ENCODE data around the gene APOC4.
"Not testable (repeated sequence)": the region's sequence is repeated elsewhere in the genome, so short reads cannot be mapped to it uniquely, and the experiment has no call there.

Gene APOC4, protein sequence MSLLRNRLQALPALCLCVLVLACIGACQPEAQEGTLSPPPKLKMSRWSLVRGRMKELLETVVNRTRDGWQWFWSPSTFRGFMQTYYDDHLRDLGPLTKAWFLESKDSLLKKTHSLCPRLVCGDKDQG

DNA sequence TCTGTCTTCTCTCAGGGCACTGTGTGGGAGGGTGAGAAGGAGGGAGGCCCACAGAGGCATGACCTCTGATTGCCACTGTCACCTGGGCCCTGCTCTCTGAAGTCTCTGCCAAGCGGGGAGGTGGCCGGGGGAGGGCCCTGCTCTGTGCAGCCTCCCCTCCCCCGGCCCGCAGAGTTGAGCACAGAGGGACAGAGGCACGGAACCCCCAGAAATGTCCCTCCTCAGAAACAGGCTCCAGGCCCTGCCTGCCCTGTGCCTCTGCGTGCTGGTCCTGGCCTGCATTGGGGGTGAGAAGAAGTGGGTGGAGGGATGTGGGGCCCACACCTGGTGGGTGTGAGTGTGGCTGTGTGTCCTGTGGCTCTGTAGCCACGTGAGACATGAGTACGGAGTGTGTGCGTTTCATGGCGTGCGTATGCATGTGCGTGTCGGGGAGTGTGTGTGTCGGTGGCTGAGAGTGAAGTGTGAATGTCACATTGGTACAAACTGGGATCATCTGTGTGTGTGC lies at the start of gene APOC4:
Gene APOC4 (plus strand): TSS at position 171 of the 505 bp plus-strand sequence. CDS start 41 bp downstream, at position 212.
- no peak for ATAC-seq

DNA sequence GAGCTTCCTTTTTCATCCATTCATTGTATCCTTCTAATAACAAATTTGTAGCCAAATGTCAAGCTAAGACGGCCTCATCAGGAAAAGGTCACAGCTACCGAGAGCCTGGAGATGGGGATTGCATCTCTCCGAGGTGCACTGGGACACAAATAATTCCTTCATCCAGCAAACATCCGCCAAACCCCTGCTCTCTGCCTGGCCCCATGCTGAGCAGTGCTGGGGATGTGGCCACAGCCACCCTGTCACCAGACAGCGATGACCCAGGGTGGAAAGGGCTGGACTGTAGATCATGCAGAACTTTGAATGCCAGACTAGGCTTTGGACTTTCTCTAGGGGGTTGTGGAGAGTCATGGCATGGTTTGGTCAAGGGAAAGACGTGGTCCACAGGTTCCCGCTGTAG lies 49.1 kb upstream of the APOC4 start:
- no peak for ATAC-seq

DNA sequence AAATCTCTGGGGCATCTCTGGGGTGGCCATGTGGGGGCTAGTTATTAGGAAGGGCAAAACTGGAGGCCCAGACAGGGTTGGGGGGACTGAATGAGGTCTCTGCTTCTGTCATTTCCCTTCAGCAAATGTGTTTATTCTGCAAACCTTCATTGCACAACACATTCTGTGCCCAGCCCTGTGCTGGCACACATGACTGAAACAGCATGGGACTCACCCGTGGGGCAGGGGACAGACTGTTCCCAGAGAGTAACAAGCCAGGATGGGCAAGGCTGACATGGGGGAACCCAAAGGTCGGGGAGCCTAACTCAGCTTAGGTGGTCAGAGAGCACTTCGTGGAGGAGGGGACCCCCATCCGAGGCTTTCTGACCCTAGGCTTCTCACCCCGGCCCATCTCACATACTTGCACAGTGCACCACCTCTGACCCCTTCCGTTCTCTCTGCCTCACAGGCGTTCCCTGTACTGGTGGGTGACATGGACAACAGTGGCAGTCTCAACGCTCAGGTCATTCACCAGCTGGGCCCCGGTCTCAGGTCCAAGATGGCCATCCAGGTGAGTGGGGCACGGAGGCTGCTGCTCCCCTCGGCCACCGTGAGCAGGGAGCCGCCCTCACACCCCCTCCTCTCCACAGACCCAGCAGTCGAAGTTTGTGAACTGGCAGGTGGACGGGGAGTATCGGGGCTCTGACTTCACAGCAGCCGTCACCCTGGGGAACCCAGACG lies 48.5 kb upstream of the APOC4 start:
- ATAC-seq = no peak

DNA sequence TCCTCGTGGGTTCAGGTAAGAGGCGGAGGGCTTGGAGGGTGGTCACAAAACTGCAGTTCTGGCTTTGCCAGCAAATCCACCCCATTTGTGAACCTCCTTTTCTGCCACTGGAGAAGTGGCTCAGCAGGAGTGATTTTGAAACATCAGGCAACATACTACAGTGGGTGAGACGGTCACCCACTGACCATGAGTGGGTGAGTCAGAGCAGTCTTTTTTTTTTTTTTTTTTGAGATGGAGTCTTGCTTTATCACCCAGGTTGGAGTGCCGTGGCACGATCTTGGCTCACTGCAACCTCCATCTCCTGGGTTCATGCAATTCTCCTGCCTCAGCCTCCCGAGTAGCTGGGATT lies 48.0 kb upstream of the APOC4 start:
- ATAC-seq = no peak

DNA sequence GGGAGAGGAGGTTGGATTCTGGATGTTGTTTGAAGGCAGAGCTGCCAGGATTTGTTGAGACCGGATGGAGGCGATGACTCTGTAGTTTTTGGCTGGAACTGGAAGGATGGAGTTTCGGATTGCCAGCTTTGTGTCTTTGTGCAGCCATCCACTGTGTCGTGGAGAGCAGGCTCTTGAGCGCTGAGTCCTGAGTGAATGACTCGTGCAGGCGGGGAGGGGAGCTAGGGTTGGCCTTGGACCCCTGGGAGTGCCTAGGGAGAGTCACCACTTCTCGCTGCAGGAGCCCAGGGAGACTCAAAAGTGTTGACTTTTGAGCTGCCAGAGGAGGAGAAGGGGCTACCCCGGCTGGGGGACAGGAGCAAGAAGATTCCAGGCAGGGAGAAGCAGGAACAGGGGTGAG lies 47.1 kb upstream of the APOC4 start:
- ATAC-seq = no peak

DNA sequence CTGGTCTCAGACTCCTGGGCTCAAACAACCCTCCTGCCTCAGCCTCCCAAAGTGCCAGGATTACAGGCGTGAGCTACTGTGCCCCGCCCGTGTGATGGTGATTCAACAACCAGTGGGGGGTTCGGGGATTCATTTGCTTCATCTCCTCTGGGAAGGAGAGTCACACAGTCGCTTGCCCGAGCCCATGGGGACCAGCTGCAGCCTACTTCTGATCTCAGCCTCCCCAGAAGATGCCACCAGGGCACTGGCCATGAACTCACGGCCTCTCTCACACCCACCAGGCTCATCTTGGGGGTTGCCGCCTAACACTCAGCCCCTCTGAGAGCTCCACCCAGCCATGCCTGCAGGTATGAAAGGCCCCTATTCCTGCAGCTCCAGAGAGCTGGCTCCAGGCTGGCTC lies 44.2 kb upstream of the APOC4 start:
- ATAC-seq = no peak

DNA sequence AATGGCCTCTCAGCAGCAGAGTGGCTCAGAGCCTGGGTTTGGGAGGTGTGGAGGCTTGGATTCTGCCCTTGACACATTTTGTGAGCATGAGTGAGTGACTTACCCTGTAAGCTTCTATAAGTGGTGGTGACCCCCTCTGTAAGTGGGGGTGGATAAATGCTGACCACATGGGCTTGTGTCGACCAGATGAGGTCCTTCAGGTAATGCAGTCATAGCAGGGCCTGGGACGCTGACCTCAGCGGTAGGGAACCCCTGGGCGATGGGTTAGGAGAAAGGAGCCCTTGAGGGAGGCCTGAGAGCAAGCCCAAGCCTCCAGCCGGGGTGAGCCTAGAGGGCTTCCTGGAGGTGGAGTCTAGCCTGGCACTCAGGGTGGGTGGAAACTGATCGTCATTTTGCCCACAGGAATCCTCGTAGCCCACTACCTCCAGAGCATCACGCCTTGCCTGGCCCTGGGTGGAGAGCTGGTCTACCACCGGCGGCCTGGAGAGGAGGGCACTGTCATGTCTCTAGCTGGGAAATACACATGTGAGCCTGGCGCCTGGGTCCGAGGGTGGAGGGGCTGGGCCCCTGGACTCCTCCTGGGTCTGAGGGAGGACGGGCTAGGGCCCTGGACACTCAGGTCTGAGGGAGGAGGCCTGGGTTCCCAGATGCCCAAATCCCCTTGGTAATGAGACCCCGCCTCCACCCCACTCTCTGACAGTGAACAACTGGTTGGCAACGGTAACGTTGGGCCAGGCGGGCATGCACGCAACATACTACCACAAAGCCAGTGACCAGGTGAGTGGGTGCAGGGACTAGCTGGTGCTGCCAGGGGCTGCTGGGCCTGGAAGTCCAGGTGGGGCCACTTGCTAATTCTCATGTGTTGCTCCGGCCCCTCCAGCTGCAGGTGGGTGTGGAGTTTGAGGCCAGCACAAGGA lies 41.5 kb upstream of the APOC4 start:
- ATAC-seq = no peak

DNA sequence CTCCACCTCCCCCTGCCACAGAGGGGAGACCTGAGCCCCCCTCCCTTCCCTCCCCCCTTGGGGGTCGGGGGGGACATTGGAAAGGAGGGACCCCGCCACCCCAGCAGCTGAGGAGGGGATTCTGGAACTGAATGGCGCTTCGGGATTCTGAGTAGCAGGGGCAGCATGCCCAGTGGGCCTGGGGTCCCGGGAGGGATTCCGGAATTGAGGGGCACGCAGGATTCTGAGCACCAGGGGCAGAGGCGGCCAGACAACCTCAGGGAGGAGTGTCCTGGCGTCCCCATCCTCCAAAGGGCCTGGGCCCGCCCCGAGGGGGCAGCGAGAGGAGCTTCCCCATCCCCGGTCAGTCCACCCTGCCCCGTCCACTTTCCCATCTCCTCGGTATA lies 38.8 kb upstream of the APOC4 start:
- ATAC-seq = no peak

DNA sequence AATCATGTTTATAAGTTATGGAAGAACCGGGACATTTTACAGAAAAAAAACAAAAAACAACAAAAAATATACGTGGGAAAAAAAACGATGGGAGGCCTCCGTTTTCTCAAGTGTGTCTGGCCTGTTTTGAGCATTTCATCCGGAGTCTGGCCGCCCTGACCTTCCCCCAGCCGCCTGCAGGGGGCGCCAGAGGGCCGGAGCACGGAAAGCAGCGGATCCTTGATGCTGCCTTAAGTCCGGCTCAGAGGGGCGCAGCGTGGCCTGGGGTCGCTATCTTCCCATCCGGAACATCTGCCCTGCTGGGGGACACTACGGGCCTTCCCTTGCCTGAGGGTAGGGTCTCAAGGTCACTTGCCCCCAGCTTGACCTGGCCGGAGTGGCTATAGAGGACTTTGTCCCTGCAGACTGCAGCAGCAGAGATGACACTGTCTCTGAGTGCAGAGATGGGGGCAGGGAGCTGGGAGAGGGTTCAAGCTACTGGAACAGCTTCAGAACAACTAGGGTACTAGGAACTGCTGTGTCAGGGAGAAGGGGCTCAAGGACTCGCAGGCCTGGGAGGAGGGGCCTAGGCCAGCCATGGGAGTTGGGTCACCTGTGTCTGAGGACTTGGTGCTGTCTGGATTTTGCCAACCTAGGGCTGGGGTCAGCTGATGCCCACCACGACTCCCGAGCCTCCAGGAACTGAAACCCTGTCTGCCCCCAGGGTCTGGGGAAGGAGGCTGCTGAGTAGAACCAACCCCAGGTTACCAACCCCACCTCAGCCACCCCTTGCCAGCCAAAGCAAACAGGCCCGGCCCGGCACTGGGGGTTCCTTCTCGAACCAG lies 38.2 kb upstream of the APOC4 start:
- peak in 1 of 2 donors; percentile 54 for ATAC-seq

DNA sequence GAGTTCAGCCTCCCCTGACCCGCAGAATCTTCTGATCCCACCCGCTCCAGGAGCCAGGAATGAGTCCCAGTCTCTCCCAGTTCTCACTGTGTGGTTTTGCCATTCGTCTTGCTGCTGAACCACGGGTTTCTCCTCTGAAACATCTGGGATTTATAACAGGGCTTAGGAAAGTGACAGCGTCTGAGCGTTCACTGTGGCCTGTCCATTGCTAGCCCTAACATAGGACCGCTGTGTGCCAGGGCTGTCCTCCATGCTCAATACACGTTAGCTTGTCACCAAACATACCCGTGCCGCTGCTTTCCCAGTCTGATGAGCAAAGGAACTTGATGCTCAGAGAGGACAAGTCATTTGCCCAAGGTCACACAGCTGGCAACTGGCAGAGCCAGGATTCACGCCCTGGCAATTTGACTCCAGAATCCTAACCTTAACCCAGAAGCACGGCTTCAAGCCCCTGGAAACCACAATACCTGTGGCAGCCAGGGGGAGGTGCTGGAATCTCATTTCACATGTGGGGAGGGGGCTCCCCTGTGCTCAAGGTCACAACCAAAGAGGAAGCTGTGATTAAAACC lies 37.5 kb upstream of the APOC4 start:
- no peak for ATAC-seq

DNA sequence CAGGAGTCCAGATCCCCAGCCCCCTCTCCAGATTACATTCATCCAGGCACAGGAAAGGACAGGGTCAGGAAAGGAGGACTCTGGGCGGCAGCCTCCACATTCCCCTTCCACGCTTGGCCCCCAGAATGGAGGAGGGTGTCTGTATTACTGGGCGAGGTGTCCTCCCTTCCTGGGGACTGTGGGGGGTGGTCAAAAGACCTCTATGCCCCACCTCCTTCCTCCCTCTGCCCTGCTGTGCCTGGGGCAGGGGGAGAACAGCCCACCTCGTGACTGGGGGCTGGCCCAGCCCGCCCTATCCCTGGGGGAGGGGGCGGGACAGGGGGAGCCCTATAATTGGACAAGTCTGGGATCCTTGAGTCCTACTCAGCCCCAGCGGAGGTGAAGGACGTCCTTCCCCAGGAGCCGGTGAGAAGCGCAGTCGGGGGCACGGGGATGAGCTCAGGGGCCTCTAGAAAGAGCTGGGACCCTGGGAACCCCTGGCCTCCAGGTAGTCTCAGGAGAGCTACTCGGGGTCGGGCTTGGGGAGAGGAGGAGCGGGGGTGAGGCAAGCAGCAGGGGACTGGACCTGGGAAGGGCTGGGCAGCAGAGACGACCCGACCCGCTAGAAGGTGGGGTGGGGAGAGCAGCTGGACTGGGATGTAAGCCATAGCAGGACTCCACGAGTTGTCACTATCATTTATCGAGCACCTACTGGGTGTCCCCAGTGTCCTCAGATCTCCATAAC lies 36.4 kb upstream of the APOC4 start, which contains the start of gene APOE:
Gene APOE (plus strand): TSS at position 360 of the 724 bp plus-strand sequence. CDS start 829 bp downstream, outside the sequence.
- peak; percentile 11 to 12 for ATAC-seq

DNA sequence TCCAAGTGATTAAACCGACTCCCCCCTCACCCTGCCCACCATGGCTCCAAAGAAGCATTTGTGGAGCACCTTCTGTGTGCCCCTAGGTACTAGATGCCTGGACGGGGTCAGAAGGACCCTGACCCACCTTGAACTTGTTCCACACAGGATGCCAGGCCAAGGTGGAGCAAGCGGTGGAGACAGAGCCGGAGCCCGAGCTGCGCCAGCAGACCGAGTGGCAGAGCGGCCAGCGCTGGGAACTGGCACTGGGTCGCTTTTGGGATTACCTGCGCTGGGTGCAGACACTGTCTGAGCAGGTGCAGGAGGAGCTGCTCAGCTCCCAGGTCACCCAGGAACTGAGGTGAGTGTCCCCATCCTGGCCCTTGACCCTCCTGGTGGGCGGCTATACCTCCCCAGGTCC lies 34.4 kb upstream of the APOC4 start:
- no peak for ATAC-seq

DNA sequence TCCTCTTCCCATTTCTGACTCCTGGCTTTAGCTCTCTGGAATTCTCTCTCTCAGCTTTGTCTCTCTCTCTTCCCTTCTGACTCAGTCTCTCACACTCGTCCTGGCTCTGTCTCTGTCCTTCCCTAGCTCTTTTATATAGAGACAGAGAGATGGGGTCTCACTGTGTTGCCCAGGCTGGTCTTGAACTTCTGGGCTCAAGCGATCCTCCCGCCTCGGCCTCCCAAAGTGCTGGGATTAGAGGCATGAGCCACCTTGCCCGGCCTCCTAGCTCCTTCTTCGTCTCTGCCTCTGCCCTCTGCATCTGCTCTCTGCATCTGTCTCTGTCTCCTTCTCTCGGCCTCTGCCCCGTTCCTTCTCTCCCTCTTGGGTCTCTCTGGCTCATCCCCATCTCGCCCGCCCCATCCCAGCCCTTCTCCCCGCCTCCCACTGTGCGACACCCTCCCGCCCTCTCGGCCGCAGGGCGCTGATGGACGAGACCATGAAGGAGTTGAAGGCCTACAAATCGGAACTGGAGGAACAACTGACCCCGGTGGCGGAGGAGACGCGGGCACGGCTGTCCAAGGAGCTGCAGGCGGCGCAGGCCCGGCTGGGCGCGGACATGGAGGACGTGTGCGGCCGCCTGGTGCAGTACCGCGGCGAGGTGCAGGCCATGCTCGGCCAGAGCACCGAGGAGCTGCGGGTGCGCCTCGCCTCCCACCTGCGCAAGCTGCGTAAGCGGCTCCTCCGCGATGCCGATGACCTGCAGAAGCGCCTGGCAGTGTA lies 33.8 kb upstream of the APOC4 start:
- no peak for ATAC-seq

DNA sequence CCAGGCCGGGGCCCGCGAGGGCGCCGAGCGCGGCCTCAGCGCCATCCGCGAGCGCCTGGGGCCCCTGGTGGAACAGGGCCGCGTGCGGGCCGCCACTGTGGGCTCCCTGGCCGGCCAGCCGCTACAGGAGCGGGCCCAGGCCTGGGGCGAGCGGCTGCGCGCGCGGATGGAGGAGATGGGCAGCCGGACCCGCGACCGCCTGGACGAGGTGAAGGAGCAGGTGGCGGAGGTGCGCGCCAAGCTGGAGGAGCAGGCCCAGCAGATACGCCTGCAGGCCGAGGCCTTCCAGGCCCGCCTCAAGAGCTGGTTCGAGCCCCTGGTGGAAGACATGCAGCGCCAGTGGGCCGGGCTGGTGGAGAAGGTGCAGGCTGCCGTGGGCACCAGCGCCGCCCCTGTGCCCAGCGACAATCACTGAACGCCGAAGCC lies 33.2 kb upstream of the APOC4 start:
- ATAC-seq = no peak

DNA sequence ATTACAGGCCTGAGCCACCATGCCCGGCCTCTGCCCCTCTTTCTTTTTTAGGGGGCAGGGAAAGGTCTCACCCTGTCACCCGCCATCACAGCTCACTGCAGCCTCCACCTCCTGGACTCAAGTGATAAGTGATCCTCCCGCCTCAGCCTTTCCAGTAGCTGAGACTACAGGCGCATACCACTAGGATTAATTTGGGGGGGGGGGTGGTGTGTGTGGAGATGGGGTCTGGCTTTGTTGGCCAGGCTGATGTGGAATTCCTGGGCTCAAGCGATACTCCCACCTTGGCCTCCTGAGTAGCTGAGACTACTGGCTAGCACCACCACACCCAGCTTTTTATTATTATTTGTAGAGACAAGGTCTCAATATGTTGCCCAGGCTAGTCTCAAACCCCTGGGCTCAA lies 32.3 kb upstream of the APOC4 start:
- no peak for ATAC-seq

DNA sequence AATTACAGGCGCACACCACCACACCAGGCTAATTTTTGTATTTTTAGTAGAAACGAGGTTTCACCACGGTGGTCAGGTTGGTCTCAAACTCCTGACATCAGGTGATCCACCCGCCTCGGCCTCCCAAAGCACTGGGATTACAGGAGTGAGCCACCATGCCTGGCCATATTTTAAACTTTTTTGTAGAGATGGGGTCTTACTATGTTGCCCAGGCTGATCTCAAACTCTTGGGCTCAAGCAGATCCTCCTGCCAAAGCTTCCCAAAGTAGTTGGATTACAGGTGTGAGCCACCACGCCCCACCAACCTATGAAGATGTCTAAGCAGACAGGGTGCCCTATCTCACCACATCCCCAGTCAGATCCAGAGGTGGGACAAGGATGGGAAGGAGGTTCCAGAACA lies 30.1 kb upstream of the APOC4 start:
- not testable (repeated sequence) for ATAC-seq

DNA sequence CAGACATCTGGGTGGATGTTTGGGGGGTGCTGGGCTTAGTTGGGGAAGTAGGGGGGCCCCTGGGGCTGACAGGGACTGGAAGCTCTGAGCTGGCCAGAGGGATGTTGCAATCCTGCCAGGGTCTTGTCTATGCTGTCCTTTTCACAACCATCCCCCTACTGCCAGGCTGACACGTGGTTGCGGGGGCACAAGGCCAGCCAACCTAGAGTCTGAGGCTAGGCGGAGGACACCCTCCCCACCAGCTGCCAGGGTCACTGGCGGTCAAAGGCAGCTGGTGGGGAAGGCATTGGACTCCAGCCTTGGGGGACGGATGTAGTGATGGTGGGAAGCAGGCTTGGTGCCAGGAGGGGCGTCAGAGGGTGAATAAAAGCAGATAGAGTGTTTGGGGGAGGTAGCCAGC lies 29.2 kb upstream of the APOC4 start:
- ATAC-seq = no peak

DNA sequence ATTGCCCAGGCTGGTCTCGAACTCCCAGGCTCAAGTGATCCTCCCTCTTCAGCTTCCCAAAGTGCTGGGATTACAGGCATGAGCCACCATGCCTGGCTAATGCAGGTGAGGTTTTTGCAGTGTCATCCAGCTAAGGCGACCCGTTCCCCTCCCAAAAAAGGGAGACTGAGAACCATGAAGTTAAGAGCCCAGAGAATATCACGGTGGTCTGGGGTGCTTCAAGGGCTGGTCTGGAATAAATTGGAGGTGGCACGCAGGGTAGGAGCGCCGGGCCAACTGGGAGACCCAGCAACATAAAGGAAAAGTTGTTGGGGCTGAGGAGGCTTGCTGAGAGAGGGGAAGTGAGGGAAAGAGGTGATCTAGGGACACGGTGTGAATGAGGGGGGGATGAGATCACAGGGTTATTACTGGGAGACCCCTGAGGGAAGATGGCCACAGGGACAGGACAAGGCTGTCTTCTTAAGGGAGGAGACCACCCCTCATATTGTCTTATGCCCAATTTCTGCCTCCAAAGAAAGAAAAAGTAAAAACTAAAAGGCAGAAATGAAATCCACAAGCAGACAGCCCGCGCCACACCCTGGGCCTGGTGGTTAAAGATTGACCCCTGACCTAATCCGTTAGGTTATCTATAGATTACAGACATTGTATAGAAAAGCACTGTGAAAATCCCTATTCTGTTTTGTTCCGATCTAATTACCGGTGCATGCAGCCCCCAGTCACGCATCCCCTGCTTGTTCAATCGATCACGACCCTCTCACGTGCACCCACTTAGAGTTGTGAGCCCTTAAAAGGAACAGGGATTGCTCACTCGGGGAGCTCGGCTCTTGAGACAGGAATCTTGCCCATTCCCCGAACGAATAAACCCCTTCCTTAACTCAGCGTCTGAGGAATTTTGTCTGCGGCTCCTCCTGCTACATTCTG lies 28.3 kb upstream of the APOC4 start:
- not testable (repeated sequence) for ATAC-seq

DNA sequence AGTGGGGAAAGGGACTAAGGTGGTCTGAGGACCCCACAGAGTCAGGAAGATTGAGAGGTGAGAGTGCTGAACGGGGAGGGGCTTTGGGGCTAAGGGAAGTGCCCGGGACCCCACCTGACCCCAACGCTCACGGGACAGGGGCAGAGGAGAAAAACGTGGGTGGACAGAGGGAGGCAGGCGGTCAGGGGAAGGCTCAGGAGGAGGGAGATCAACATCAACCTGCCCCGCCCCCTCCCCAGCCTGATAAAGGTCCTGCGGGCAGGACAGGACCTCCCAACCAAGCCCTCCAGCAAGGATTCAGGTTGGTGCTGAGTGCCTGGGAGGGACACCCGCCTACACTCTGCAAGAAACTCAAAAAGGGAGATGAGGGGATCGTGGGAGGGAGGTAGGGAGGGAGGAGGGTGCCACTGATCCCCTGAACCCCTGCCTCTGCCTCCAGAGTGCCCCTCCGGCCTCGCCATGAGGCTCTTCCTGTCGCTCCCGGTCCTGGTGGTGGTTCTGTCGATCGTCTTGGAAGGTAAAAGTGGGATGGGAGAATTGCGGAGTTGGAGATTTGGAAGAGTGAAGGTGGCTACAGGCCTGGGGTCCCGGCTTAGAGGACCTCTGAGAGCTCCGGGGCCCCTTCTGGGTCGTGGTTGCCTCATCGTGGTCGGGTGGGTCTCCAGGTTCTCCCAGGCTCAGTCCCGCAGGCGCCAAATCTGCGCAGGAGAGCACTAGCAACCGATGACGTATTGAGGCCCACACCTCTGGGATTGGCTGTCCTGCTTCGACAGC lies 27.4 kb upstream of the APOC4 start, which contains the start of gene APOC1:
Gene APOC1 (plus strand): TSS at position 176 of the 774 bp plus-strand sequence. CDS start 284 bp downstream, at position 460.
- peak; percentile 97 to 98 for ATAC-seq
